ENCODE data around the gene MLXIP. TPM values are rescaled to one million over a fixed set of nuclear protein-coding genes. Genes with fewer than 3 reads are reported as not detected.
"Not testable (repeated sequence)": the region's sequence is repeated elsewhere in the genome, so short reads cannot be mapped to it uniquely, and the experiment has no call there.

Gene MLXIP
- total and polyA plus RNA-seq, 2 of the 8 experiments (the other 6 are each of a cell fraction or from before 2014, with no cell fraction given) = 5.5 to 40.5 TPM

DNA sequence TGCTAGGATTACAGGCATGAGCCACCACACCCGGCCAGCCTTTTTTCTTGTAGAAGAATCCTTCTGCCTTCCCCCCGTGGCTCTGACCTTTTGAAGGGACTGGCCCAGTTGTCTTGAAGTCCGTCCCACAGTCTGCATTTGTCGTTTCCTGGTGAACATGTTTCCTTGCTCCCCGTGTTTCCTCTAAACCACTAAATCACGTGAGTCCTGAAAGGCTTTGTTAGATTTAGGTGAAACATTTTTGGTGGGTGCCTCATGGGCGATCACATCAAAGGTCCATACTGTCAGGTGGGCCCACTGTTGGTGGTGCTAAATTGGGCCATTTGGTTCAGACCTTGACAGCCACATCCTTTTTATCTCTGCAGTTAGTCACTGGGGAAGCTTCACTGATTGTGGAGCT, 26.3 kb downstream of the MLXIP start (continued):
- no peak for TF ChIP-seq RAD21 (IDR thresholded peaks at IDR 0.05 in 1 of 2, conservative IDR thresholded peaks at IDR 0.05 in 1 of 2; ENCODE audit: low read depth in 2 of 2, low read length in 2 of 2)
- TF ChIP-seq, protein P1, sequence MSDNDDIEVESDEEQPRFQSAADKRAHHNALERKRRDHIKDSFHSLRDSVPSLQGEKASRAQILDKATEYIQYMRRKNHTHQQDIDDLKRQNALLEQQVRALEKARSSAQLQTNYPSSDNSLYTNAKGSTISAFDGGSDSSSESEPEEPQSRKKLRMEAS (IDR thresholded peaks at IDR 0.05) = no peak
- TF ChIP-seq EZH2 (IDR thresholded peaks at IDR 0.05; ENCODE audit: low read depth, low read length, severe bottlenecking) = no peak
- no peak for TF ChIP-seq CTBP2 (IDR thresholded peaks at IDR 0.05; ENCODE audit: borderline replicate concordance, insufficient read depth, insufficient read length, low read length)

DNA sequence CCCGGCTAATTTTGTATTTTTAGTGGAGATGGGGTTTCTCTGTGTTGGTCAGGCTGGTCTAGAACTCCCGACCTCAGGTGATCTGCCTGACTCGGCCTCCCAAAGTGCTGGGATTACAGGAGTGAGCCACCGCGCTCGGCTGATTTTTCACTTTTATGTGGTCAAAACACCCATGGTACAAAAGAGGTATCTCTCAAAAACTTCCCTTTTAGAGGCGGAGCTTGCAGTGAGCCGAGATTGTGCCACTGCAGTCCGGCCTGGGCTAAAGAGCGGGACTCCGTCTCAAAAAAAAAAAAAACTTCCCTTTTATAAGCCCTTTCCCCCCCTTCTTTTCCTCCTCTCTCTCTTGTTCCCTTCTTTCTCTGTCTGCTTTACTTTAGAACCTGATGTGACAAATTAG, 26.9 kb downstream of the MLXIP start:
- DNase-seq (ENCODE audit: low read depth in 1 of 2, low spot score in 2 of 2); H3K4me1 ChIP-seq (replicated peaks in 1 of 4; ENCODE audit: control insufficient read depth in 3 of 4, insufficient read depth in 4 of 4, low read length in 3 of 4); H2AFZ ChIP-seq (ENCODE audit: low read length); H3K14ac ChIP-seq (ENCODE audit: insufficient read length); H2BK15ac ChIP-seq (ENCODE audit: low read length); H4K20me1 ChIP-seq (replicated peaks in 1 of 2; ENCODE audit: control insufficient read depth in 1 of 2, insufficient read depth in 2 of 2, low read length in 2 of 2); H2BK12ac ChIP-seq (ENCODE audit: low read depth, low read length); H3K9ac ChIP-seq (replicated peaks in 1 of 4; ENCODE audit: extremely low read depth in 1 of 4, low read depth in 3 of 4, low read length in 3 of 4); H3K27ac ChIP-seq (ENCODE audit: low read depth, low read length); FAIRE-seq; H3K4me3 ChIP-seq (ENCODE audit: extremely low read depth in 1 of 4, insufficient read depth in 2 of 4, low read depth in 3 of 4, low read length in 4 of 4); H4K8ac ChIP-seq (ENCODE audit: extremely low read depth, insufficient read depth, low read length); H3K79me1 ChIP-seq (ENCODE audit: low read depth, low read length); H3K23me2 ChIP-seq (ENCODE audit: low read depth, low read length); H3K36me3 ChIP-seq (ENCODE audit: control insufficient read depth in 2 of 4, insufficient read depth in 4 of 4, low read length in 3 of 4); H3K79me2 ChIP-seq (ENCODE audit: control insufficient read depth in 1 of 2, insufficient read depth in 2 of 2, low read length in 2 of 2); H2AK5ac ChIP-seq (ENCODE audit: low read depth, low read length); H2BK20ac ChIP-seq (ENCODE audit: low read length); H3K23ac ChIP-seq (ENCODE audit: insufficient read length); H2BK5ac ChIP-seq (ENCODE audit: low read depth, low read length); H3K18ac ChIP-seq (ENCODE audit: extremely low read depth, low read length); H3K9me3 ChIP-seq (ENCODE audit: insufficient read depth in 2 of 2, low read depth in 1 of 2, low read length in 1 of 2); H4K5ac ChIP-seq (ENCODE audit: insufficient read length, low read depth, low read length); H3K56ac ChIP-seq (replicated peaks; ENCODE audit: insufficient read length, low read depth, low read length); H3K4ac ChIP-seq (replicated peaks; ENCODE audit: insufficient read length, low read depth, low read length); H3K27me3 ChIP-seq (replicated peaks in 1 of 4; ENCODE audit: control insufficient read depth in 3 of 4, extremely low read depth in 1 of 4, insufficient read depth in 3 of 4, low read length in 3 of 4); H4K91ac ChIP-seq (replicated peaks; ENCODE audit: insufficient read length, low read length); H2BK120ac ChIP-seq (replicated peaks; ENCODE audit: low read depth, low read length); H3K4me2 ChIP-seq (ENCODE audit: insufficient read depth in 1 of 2, low read depth in 2 of 2, low read length in 2 of 2): not testable (repeated sequence)
- WGBS, 2 experiments (ENCODE audit: extremely low coverage in 1 of 2, insufficient coverage in 1 of 2, insufficient read length in 1 of 2, insufficient replicate concordance in 2 of 2, low coverage in 1 of 2, low lambda C conversion rate in 2 of 2, missing lambda C conversion rate in 1 of 2) = 91% methylated on average over 11 of the region's 11 CpGs; no CpG with 5 or more reads in 1 of the 2 experiments
- POLR2A ChIA-PET (ENCODE audit: partially characterized antibody) = interaction anchor here (0.7 kb wide), 1 partner anchor 246 kb away, joined by 3 read pairs; no protein-coding TSS in a partner anchor
- CTCF ChIA-PET (ENCODE audit: partially characterized antibody) = interaction anchor here (0.6 to 3.0 kb wide), 8 partner anchors 9 to 174 kb away, joined by 3 to 24 read pairs (median 4); no protein-coding TSS in a partner anchor
